HG02970 (cell line): Measurements from ENCODE around the gene MAGI2.
"Not testable (repeated sequence)": the region's sequence is repeated elsewhere in the genome, so short reads cannot be mapped to it uniquely, and the experiment has no call there.

Source experiments
- ATAC-seq: cut with Tn5 transposase; IDR thresholded peaks from one replicate; pipeline ENCODE4 v1.9.1; 2021; ENCODE audit warnings: mild to moderate bottlenecking, moderate library complexity, moderate number of reproducible peaks; ENCODE audit not compliant: unreplicated experiment, low FRiP score

MAGI2 gene

DNA sequence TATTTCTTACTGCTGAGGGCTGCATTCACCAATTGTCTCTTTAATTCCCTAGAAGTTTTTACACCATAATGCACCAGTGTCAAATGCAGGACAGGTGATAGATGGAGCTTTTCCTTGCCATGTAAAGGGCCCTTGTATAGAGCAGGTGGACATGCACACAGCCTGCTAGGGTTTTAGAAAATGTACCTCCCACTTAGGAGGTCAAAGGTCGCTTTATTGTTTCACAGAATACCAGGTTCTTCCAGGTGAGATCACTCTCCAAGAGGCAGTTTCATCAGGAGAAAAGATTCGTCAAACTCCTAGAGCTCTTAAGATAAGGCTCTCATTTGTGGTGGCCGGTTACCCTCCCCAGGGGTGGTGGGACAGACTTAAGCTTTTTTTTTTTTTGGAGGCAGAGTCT, 1439.1 kb downstream of the MAGI2 start:
- ATAC-seq: no peak

DNA sequence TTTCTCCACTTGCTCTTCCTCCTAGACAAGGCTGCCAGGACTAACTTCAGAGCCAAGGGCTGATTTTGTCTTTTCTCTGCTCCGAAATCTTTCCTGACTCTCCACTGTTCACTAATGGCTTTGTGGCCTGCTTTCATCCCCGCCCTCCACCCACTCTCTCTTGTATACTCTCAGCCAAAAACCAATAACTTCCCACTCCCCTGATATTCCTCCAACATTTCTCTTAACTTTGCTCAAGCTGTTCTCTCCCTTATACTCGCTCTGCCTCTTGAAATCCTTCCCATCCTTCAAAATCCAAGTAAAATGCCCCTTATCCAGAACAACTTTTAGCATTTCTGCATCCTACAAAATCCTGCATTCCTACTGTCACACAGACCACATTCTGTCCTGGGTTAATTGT, 1440.1 kb downstream of the MAGI2 start:
- no peak for ATAC-seq

DNA sequence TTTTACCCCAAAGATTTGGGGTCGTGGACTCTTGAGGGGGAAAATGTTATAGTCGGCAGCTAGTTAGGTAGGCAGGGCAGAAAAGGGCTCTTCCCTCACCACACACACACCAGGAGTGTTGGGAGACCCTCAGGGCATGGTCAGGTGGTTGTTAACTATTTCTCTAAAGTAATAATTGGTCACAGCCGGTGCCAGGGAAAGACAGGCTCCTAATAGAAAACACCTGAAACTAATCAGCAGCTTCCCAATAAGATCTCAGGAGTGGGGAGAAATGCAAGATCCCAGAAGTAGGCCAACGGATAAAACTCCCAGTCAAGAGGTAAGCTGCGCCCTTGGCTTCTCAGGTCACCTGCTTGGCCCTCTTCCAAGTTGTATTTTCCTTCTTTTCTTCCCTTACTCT, 1441.8 kb downstream of the MAGI2 start:
- ATAC-seq: no peak

DNA sequence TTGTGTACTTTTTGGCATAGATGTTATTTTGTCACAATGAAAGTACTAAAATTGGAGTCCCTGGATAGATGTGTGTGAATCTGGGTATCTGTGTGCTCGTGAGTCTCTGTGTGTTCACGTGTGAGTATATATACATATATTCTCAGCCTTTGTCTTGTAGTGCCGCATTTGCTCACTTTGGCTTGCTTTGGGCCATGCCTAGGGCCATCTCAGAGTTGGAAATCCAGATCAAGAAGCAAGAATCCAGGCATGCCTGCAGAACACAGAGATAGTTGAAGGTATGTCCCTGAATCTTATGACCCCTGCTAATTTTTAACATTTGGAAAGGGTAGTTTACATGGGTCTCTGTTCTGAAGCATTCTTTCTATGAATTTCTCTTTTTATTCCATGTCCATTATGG, 1446.2 kb downstream of the MAGI2 start:
- ATAC-seq: no peak

DNA sequence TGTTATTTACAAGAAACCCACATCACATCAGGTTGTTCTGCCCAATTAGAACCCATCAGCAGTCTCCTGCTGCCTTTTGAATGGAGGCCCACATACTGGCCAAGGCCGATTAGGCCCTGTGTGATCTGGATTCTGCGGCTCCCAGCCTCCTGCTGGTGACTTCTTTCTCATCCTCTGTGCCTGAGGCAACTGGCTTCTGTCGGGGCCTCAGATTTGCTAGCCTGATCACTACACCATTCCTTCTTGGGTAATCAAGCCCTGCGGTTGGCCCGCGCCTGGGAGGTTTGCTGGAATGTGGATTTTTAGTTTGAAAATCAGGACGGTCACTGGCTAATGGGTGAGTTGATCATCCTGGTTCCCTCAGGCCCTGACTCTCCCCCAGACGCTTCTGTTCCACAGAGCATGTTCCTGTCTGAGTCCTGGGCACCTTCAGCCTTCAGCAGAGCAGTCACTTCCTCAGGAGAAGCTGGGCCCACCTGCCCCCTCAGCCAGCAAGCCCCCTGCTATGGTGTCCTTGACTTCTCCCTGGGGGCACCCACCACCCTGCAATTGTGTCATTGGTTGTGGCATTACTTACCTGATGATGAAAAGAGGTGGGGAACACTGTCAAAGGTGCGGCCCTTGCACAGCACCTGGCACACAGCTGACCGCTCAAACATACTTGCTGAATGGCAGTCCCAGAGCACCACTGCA, 1447.3 kb downstream of the MAGI2 start:
- no peak for ATAC-seq

DNA sequence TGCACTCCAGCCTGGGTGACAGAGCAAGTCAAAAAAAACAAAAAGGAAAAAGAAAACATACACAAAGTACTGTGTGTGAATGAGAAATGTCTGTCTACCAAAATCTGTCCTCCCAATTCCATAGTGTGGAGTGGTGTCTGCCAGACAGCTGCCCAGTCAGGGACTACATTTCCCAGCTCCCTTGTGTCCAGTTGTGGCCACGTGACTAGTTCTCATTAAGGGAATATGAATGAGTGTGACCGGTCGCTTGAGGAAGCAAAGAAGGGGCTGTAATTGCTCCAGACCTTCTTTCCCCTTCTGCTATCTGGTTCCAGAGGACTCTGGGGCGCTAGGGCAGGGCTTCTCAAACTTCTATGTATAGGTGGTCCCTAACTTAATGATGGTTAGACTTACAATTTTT, 1450.8 kb downstream of the MAGI2 start:
- ATAC-seq: no peak

DNA sequence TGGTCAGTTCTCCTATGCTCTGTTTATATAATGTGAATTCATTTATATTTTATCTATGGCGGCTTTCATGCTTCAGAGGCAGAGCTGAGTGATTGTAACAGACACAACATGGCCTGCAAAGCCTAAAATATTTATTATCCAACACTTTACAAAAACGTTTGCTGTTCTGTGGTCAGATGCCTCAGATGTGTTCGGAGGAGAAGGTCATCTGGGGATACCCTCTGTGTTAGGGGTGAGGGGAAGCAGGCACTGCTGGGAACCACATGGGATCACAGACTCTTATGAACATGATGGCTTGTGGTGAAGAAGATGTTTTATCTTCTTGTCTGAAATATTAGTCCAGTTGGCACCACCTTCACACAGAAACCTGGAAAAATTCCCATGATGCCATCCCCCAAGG, 1451.4 kb downstream of the MAGI2 start:
- no peak for ATAC-seq

DNA sequence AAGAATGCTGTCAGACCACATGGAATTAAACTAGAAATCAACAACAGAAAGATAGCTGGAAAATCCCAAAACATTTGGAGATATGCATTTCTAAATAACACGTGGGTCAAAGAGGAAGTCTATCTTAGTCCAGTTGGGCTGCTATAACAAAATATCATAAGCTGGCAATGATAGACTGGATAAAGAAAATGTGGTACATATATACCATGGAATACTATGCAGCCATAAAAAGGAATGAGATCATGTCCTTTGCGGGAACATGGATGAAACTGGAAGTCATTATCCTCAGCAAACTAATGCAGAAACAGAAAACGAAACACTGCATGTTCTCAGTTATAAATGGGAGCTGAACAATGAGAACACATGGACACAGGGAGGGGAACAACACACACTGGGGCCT, 1454.3 kb downstream of the MAGI2 start:
- not testable (repeated sequence) for ATAC-seq

DNA sequence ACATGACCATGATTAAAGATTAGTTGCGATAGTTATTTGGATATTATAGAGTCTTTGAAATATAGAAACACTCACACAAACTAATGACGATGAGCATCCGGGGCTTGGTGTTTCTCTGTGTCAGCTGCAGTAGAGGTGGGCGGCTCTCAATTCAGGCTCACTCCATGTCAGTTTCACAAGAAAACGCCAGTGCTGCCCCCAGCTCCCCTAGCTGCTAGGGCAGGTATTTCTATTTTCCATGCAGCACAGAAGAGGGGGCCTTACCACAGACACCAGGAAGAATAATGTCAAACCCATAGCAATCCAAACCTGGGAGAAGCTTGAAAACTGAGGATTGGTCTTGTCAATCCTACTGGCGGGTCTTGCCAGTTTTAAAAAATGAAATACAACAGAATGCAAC, 1457.8 kb downstream of the MAGI2 start:
- no peak for ATAC-seq

DNA sequence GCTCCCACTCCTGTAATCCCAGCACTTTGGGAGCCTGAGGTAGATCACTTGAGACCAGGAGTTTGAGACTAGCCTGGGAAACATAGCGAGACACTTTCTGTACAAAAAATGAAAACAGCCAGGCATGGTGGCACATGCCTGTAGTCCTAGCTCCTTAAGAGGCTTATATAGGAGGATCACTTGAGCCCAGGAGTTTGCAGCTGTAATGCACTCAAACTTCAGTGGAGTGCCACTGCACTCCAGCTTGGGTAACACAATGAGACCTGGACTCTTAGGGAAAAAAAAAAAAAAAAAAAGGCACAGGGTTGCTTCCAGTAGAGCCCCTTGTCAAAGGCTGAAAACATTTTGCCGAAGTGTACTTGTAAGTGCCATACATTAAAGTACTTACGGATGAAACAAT, 1459.6 kb downstream of the MAGI2 start:
- ATAC-seq: no peak

DNA sequence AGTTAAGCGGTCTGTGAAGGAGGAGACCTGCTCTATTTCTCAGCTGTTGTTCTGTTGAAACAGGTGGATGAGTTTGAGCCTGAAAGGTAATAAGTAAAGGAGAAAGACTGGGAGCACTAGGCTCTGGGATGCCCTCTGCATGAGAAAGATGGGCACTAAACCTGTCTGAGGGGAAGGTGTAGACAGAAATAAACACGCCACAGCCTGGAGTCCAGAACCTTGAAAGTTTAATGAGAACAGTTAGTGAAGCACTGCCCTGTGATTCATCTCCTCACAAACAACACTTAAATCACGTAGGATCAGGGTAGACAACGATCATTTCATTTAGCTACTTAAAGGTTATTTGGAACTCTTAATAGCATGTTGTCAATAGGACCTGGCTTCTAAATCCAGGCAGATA, 1461.8 kb downstream of the MAGI2 start:
- no peak for ATAC-seq

DNA sequence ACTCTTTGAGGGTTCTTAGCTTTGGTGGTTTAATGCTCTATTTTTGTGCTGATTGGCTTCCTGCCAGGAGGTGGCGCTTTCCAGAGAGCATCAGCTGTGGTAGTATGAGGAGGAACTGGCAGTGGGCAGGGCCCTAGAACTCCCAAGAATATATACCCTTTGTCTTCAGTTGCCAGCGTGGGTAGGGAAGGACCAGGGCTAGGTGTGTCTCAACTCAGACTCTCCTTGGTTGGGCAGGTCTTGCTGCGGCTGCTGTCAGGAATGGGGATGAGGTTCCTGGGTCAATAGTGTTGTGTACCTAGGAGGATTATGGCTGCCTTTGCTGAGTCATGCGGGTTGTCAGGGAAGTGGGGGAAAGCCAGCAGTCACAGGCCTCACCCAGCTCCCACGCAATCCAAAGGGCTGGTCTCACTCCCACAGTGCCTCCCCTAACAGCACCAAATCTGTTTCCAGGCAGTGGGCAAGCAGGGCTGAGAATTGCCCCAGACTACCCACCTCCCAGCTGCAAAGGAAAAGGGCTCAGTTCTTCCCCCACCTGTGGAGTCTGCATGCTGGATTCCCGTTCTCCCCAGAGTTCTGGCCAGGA, 1463.4 kb downstream of the MAGI2 start:
- no peak for ATAC-seq

DNA sequence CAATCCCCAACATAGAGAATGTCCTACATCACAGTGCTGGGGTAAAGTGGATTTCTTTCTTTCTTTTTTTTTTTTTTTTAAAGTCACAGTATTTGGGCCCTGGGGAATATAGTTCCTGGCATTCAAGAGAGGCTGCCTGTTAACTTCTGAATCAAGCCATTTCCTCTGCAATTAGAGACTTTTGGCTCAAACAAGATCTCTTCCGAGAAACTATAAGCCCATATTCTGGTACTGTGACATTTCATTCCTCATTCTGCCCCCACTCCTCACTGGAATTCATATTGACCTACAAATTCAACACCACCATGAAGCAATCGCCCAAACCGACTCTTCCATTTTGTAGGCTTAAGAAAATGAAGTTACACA, 1467.5 kb downstream of the MAGI2 start:
- no peak for ATAC-seq

DNA sequence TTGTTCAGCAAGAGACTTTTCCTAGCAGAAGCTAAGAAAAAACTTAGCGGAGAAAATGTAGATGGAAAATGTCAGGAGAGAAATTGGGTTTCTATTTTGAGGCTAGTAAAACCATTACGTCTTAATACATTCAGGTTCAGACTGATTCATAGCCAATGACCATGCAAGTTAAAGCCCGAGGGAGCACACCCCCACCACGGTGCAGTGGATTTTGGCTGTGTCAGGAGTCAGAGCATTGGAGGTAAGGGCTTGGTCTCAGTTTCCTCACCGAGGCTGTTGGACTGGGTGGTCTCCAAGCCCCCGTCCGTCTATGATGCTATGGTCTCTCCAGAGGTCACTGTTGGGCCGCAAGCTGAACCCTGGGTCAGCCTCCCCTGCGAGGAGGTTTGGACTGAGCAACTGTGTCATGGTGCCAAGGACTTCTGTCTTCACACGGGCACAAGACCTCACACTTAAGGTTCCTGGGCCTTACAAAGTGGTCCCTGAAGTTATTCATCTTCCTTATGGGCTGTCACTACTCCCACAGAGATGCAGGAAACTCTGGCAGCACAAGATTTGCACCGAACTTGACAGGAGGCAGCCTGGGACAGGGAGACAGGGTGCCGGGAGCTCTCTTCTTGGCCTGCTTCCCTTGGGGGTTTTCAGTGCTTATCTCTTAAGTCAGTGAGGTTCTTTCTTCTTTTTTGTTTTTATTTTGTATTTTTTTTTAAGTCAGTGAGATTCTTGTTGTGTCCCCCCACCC, 1468.1 kb downstream of the MAGI2 start:
- no peak for ATAC-seq

DNA sequence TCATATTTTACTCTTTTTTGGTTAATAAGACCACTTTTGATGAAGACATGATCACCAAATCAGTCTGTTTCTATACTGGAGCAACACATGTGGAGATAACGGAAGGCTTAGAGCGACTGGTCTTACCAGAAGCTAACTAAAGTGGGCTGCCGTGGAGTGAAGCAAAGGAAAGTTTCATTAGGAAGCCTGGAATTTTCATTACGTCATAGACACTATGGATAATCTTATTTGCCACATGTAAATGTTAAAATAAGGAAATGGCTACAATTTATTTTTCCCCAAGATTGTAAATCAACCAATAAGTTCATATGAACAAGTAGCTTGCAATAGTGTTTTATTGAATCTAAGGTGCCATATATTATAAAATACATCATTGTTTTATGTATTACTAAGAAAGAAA, 1469.5 kb downstream of the MAGI2 start:
- no peak for ATAC-seq

DNA sequence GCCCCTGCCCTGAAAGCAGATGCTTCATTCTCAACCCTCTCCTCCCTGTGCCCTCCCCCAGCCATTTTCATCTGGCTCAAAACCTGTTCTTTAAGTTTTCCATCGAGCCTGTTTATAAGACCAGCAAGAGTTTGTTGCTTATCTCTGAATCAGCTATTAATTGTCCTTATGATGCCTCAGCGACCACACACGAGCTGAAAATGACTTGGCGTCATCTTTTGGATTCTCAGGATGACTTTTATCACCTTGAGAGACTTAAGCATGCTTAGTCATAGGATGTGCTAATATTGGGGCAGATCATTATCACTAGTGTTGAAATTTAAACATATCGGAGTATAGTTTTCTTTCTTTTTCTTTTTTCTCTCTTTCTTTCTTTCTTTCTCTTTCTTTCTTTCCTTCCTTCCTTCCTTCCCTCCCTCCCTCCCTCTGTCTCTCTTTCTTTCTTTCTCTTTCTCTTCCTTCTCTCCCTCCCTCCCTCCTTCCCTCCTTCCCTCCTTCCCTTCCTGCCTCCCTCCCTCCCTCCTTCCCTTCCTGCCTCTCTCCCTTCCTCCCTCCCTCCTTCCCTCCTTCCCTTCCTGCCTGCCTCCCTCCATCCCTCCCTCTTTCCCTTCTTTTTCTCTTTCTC, 1470.4 kb downstream of the MAGI2 start:
- no peak for ATAC-seq

DNA sequence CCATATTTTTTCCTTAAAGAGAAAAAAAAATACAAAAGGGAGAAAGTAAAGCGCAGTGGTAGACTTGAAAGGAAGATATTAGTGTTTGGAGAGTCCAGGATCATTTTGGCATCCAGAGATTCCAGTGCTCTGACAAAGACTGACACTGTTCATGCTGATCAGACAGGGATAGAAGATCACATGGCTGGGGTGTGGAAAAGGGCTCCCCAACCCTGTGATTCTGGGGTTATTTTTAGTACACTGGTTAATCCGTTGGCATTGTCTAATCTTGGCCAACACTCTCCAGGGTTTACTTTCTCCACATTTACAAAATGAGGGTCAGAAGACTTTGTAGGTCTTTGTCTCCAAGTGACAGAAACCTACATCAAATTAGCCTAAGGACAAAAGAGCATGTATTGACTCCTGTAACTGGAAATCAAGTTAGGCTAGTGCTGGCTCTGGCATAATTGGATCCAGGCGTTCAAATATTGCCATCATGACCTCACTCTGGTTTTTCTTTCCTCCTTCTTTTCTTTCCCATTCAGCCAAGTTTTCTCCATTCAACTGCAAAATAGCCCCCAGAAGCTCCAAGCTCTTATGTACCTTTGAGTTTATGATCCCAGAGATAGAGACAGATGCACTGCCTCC, 1473.3 kb downstream of the MAGI2 start:
- ATAC-seq: no peak

DNA sequence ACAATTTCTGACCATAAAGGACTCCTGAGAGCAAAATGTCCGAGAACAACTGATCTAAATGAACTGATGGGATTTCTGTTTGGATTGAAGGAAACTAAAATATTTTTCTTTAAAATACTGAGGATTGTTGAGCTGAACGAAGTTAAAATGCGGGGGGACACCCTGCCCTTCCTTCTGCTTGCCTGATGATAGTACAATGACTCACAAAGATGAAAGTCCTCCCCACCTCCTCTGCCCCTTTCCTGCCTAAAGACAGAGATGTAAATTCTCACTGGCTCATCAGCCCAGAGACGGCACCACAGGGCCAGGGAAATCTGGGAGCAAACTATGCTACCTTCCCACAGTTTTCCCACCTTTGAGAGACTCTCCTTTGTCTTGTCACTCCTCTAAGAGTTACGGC, 1474.2 kb downstream of the MAGI2 start:
- no peak for ATAC-seq

DNA sequence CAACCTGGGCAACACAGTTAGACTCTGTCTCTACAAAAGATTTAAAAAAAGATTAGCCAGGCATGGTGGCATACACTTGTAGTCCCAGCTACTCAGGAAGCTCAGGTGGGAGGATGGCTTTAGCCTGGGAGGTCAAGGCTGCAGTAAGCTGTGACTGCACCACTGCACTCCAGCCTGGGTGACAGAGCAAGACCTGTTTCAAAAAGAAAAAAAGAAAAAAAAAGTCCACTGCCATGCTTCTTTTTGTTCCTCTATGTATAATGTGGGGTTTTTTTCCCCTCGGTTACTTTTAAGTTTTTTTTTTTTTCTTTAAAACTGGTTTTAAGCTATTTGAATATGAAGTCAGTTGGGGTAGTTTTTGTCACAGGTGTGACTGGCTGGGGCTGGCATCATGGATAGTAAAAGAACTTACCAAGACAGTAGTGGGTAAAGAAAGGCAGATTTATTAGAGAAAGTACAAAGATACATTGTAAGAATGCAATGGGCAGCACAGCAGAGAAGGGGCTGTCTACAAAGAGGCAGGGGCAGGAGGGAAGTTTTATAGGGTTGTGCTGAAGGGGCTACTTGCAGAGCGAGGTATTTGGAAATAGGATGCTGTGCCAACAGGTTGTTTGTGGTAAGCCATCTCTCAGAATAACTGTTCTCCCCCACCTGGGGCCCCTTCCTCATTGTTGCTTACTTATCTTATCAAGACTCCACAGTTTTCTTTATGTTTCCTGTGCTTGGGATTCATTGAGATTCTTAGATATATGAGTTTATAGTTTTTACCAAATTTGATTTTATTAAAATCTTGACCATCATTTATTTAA, 1477.6 kb downstream of the MAGI2 start:
- ATAC-seq: no peak

DNA sequence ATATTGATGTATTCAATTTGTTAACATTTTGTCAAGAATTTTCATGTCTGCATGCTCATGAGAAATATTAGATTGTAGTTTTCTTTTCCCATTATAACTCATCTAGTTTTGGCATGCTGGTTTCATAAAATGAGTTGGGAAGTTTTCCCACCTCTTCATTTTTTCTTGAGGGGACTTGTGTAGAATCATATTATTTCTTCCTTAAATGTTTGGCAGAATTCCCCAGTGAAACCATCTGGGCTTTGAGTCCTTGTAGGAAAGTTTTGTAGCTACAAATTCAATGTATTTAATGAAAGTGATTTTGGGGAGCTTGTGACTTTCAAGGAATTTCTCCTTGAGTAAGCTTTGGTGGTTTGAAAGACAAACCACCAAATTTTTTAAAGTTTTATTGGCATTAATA, 1481.7 kb downstream of the MAGI2 start:
- no peak for ATAC-seq
